Vagina (tissue), 2 donors: Measurements from ENCODE around the gene CREB3L2.

ENCODE experiments used
- POLR2A ChIP-seq, 2 donors: fragments of 450-650 bp; IDR thresholded peaks; one replicate each; pipeline ENCODE4 v1.6.1; 2017; ENCODE audit warnings: antibody characterized with exemption in 2 of 2, mild to moderate bottlenecking in 2 of 2, moderate library complexity in 2 of 2
- POLR2AphosphoS5 ChIP-seq, 2 donors: sonication (generic); formaldehyde crosslinking; IDR thresholded peaks; one replicate each; pipeline ENCODE4 v1.9.0; 2017; ENCODE audit warnings: antibody characterized with exemption in 2 of 2, mild to moderate bottlenecking in 2 of 2, low read depth in 1 of 2; ENCODE audit not compliant: insufficient read depth in 1 of 2
- TF ChIP-seq, protein P1 (sequence below), 3 experiments: fragments of 450-650 bp in 2 of 3; fragments of 200-600 bp in 1 of 3; sonication (generic) in 1 of 3; IDR thresholded peaks; one replicate each; pipeline ENCODE4 v1.5.1; 2017 to 2019; ENCODE audit warnings: antibody characterized with exemption in 3 of 3, mild to moderate bottlenecking in 2 of 3, moderate library complexity in 2 of 3

GRCh38 chr7:137877027-137877675, 124.7 kb downstream of the CREB3L2 start:
- TF ChIP-seq, protein P1, sequence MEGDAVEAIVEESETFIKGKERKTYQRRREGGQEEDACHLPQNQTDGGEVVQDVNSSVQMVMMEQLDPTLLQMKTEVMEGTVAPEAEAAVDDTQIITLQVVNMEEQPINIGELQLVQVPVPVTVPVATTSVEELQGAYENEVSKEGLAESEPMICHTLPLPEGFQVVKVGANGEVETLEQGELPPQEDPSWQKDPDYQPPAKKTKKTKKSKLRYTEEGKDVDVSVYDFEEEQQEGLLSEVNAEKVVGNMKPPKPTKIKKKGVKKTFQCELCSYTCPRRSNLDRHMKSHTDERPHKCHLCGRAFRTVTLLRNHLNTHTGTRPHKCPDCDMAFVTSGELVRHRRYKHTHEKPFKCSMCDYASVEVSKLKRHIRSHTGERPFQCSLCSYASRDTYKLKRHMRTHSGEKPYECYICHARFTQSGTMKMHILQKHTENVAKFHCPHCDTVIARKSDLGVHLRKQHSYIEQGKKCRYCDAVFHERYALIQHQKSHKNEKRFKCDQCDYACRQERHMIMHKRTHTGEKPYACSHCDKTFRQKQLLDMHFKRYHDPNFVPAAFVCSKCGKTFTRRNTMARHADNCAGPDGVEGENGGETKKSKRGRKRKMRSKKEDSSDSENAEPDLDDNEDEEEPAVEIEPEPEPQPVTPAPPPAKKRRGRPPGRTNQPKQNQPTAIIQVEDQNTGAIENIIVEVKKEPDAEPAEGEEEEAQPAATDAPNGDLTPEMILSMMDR (IDR thresholded peaks at IDR 0.05), result no peak
- TF ChIP-seq POLR2A (IDR thresholded peaks at IDR 0.05), result no peak
- no peak for TF ChIP-seq POLR2AphosphoS5 (IDR thresholded peaks at IDR 0.05; ENCODE audit: insufficient read depth in 1 of 2, low read depth in 1 of 2)
